ENCODE results near the gene SLC6A6. TPM values are rescaled to one million over a fixed set of nuclear protein-coding genes. Genes with fewer than 3 reads are reported as not detected.

Gene SLC6A6
- total RNA-seq, 2 experiments from 2014 or later, result 27.8 to 31.2 TPM

DNA sequence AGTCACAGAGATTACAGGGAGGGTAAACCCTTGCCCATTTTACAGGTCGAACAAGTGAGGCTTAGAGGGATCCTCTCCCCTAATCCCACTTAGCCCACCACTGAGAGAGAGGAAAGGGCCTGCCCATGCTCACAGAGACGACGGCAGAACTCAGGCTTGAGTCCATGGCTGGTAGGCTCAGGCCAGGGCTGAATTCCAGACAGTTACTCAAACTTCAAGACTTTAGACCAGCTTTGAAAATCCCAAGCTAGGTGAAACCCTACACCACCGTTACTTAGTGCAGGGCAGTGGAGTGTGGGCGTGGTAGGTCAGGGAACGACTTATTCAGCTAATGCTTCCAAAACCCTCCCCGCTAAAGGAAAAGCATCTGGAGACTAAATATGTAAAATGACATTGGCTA is 121.4 kb downstream of the SLC6A6 start:
- Histone ChIP-seq H3K4me3 (ENCODE audit: low read length) (no peak overlapping the region), H3K36me3 (ENCODE audit: insufficient read depth, low read length) (no peaks in the 10 kb centered on the region), H3K9me3 (ENCODE audit: control insufficient read depth in 1 of 2, insufficient read depth in 1 of 2, low read length in 2 of 2) (no peaks in the 10 kb centered on the region), H3K4me1 (ENCODE audit: insufficient read depth, low read length) (no peaks in the 10 kb centered on the region), H3K27me3 (ENCODE audit: control insufficient read depth in 1 of 2, insufficient read depth in 2 of 2, low read length in 2 of 2) (no peaks in the 10 kb centered on the region), H3K27ac (ENCODE audit: low read depth in 1 of 2, low read length in 2 of 2) (no peak overlapping the region)
- Mint-ChIP-seq H3K27ac (no peak overlapping the region), H3K36me3 (ENCODE audit: low read depth) (no peaks in the 10 kb centered on the region), H3K27me3 (no peaks in the 10 kb centered on the region), H3K9me3 (no peaks in the 10 kb centered on the region), H3K4me3 (no peak overlapping the region), H3K4me1 (ENCODE audit: low read depth) (no peaks in the 10 kb centered on the region)
- ATAC-seq (ENCODE audit: poor library complexity), result no peak
- intact Hi-C loops (cut with DNase I, micrococcal nuclease), result no loop called here
- TF ChIP-seq, protein P1, sequence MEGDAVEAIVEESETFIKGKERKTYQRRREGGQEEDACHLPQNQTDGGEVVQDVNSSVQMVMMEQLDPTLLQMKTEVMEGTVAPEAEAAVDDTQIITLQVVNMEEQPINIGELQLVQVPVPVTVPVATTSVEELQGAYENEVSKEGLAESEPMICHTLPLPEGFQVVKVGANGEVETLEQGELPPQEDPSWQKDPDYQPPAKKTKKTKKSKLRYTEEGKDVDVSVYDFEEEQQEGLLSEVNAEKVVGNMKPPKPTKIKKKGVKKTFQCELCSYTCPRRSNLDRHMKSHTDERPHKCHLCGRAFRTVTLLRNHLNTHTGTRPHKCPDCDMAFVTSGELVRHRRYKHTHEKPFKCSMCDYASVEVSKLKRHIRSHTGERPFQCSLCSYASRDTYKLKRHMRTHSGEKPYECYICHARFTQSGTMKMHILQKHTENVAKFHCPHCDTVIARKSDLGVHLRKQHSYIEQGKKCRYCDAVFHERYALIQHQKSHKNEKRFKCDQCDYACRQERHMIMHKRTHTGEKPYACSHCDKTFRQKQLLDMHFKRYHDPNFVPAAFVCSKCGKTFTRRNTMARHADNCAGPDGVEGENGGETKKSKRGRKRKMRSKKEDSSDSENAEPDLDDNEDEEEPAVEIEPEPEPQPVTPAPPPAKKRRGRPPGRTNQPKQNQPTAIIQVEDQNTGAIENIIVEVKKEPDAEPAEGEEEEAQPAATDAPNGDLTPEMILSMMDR (IDR thresholded peaks at IDR 0.05), result no peak
- POLR2A ChIA-PET, result interaction anchor here (0.8 kb wide), 1 partner anchor 22 kb away, joined by 3 read pairs; no protein-coding TSS in a partner anchor
- DNase-seq, result no peak
- CTCF ChIA-PET, result no interaction called here

- Histone ChIP-seq H3K27me3 (ENCODE audit: control insufficient read depth in 1 of 2, insufficient read depth in 2 of 2, low read length in 2 of 2) (no peaks in the 10 kb centered on the region), H3K36me3 (ENCODE audit: insufficient read depth, low read length) (no peaks in the 10 kb centered on the region), H3K9me3 (ENCODE audit: control insufficient read depth in 1 of 2, insufficient read depth in 1 of 2, low read length in 2 of 2) (no peaks in the 10 kb centered on the region), H3K4me1 (ENCODE audit: insufficient read depth, low read length) (no peaks in the 10 kb centered on the region), H3K27ac (ENCODE audit: low read depth in 1 of 2, low read length in 2 of 2) (no peak overlapping the region), H3K4me3 (ENCODE audit: low read length) (no peak overlapping the region)
- POLR2A ChIA-PET, result no interaction called here
- Mint-ChIP-seq H3K27ac (no peak overlapping the region), H3K4me3 (no peak overlapping the region), H3K27me3 (no peaks in the 10 kb centered on the region), H3K9me3 (no peaks in the 10 kb centered on the region), H3K36me3 (ENCODE audit: low read depth) (no peaks in the 10 kb centered on the region), H3K4me1 (ENCODE audit: low read depth) (no peaks in the 10 kb centered on the region)
- CTCF ChIA-PET, result no interaction called here
- ATAC-seq (ENCODE audit: poor library complexity), result no peak
- DNase-seq, result peak in 1 of 14 experiments; percentile 16
- TF ChIP-seq, protein P1 (IDR thresholded peaks at IDR 0.05), result no peak
- intact Hi-C loops (cut with DNase I, micrococcal nuclease), result no loop called here
Observed at GRCh38 chr3:14524311-14524711, 121.9 kb downstream of the SLC6A6 start.

- no peak for ATAC-seq (ENCODE audit: poor library complexity)
- Mint-ChIP-seq H3K9me3 (no peaks in the 10 kb centered on the region), H3K27me3 (peaks cover 3% of the 10 kb centered on the region), H3K4me1 (ENCODE audit: low read depth) (no peaks in the 10 kb centered on the region), H3K27ac (no peak overlapping the region), H3K4me3 (no peak overlapping the region), H3K36me3 (ENCODE audit: low read depth) (no peaks in the 10 kb centered on the region)
- peak in 1 of 14 experiments; percentile 12 for DNase-seq
- ChIA-PET CTCF (no interaction called here), POLR2A (no interaction called here)
- H3K4me1 ChIP-seq (ENCODE audit: insufficient read depth, low read length), result no peaks in the 10 kb centered on the region
- H3K36me3 ChIP-seq (ENCODE audit: insufficient read depth, low read length), result no peaks in the 10 kb centered on the region
- H3K27me3 ChIP-seq (ENCODE audit: control insufficient read depth in 1 of 2, insufficient read depth in 2 of 2, low read length in 2 of 2), result no peaks in the 10 kb centered on the region
- no peak overlapping the region for H3K27ac ChIP-seq (ENCODE audit: low read depth in 1 of 2, low read length in 2 of 2)
- intact Hi-C loops (cut with DNase I, micrococcal nuclease), result no loop called here
- no peaks in the 10 kb centered on the region for H3K9me3 ChIP-seq (ENCODE audit: control insufficient read depth in 1 of 2, insufficient read depth in 1 of 2, low read length in 2 of 2)
- TF ChIP-seq, protein P1 (IDR thresholded peaks at IDR 0.05), result no peak
- no peak overlapping the region for H3K4me3 ChIP-seq (ENCODE audit: low read length)
Observed at GRCh38 chr3:14524920-14525660, 122.7 kb downstream of the SLC6A6 start.

All from CD4-positive, alpha-beta T cell (primary cell).